GM19468 (cell line): ENCODE measurements around the gene DENND6B.

Source experiments
- ATAC-seq: cut with Tn5 transposase; IDR thresholded peaks from one replicate; pipeline ENCODE4 v1.9.1; 2021; ENCODE audit warnings: mild to moderate bottlenecking, moderate library complexity, moderate number of reproducible peaks; ENCODE audit not compliant: unreplicated experiment; ENCODE audit errors: extremely low read depth

Gene DENND6B

DNA sequence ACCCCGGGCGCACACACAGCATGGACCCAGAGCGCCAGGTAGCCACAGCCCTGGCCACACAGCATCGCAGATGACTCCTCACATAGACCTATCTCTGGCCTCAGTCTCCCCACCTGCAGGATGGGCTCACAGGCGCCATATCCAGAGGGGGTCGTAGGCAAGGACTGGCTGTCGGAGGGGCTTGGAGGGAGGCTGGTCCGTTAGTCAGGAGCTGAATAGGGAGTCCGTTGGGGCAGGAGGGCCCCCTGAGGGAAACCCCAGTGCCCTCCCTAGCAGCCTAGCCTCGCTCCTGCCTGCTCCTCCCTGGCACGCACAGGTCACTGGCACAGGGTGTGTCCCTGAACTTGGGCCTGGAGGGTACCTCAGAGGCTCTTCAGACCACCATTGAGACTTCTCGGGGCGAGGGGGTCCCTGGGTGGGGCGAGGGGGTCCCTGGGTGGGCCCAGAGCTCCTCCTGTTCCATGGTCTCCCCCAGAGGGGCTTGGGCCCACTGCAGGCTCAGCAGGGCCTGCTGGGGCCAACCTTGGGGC lies 21.4 kb downstream of the DENND6B start:
- no peak for ATAC-seq

- ATAC-seq: no peak
These were observed 22.1 kb downstream of the DENND6B start for GRCh38 chr22:50304528-50305392.

DNA sequence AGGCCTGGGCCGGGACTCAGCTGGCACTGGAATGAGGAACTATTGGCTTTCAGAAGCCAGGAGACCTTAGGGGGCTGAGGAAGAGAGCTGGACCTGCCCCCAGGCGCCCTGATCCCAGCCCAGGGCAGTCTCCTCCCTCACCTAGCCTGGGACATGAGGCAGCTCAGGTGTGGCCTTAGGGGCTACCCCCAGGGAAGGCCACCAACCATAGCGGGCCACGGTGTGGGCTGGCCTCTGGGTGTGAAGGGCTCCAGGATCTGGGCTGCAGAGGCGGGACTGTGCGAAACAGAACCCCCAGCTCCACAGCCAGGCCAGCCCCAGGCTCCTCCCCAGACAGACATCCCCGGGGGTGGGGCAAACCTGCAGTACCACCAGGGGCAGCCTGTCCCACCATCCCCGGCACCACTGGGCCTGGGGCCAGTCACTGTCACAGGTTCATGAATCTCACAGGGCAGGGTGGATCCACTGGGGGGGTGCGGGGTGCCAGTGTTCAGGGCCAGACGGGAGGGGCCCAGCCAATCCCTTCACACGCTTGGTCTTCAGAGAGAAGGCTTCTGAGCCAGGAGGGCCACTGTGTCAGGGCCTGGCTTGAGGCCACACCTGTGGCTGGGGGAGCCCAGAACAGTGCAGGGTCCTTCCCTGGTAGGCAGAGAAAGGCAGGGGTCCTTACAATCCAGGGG lies 22.8 kb downstream of the DENND6B start:
- no peak for ATAC-seq

- ATAC-seq: no peak
These were observed 23.3 kb downstream of the DENND6B start for GRCh38 chr22:50303515-50303847.

DNA sequence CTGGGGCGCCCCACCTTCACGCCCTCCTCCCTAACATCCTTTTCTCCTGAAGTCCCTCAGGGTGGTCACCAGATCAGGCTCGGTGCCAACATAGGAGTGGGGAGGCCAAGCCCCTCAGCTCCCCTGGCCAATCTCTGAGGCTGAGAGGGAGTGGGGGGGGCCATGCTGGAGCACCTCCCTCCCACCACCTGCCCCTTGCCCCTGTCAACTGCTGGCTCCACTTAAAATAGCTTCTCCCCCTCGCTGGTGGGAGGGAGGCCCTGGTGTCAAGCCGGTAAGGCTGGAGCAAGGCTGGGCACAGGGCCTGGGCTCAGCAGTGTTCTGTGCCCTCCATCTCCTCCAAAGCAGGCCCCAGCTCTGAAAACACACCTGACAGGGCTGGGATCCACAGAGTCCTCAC lies 24.2 kb downstream of the DENND6B start:
- no peak for ATAC-seq

- ATAC-seq: no peak
These were observed 24.7 kb downstream of the DENND6B start for GRCh38 chr22:50302041-50302541.

GRCh38 chr22:50301581-50301991 lies 25.2 kb downstream of the DENND6B start:
- ATAC-seq: no peak

GRCh38 chr22:50300620-50301257 lies 26.1 kb downstream of the DENND6B start:
- no peak for ATAC-seq

DNA sequence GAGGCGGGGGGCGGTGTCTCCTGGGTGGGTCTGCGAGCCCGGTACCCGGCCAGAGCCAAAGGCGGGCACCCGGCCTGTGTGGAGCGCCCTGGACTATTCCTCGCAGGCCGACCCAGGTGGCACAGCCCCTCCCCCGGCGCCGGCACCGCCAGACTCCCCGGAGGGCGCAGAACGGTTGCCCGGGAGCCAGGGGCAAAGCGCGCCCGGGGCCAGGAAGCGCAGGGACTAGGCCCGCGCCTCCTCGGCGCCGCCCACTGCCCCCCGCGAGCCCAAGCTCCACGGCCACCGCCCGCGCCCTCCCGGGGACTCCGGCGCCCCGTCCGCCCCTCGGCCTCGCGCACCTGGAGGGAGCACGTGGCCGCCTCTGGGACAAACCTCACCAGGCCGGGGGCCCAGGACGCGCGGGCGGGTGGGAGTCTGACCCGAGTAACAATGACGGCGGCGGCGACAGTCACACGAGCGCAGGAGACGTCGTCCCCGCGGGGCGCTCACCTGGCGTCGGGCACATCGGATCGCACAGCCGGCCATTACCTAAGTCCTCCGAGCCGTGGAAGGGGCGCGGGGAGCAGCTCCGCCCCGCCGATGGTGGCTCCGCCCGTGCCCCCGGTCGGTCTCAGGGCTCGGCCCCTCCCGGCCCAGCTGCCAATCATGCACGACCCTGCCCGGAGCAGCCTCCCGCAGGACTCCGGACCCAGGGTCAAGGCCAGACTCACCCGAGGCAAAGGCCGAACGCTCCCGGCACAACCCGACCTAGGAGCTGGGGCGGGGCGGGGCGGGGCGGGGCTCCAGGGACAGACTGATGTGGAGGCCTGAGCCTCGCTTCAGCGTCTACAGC lies 26.8 kb downstream of the DENND6B start:
- ATAC-seq: no peak

DNA sequence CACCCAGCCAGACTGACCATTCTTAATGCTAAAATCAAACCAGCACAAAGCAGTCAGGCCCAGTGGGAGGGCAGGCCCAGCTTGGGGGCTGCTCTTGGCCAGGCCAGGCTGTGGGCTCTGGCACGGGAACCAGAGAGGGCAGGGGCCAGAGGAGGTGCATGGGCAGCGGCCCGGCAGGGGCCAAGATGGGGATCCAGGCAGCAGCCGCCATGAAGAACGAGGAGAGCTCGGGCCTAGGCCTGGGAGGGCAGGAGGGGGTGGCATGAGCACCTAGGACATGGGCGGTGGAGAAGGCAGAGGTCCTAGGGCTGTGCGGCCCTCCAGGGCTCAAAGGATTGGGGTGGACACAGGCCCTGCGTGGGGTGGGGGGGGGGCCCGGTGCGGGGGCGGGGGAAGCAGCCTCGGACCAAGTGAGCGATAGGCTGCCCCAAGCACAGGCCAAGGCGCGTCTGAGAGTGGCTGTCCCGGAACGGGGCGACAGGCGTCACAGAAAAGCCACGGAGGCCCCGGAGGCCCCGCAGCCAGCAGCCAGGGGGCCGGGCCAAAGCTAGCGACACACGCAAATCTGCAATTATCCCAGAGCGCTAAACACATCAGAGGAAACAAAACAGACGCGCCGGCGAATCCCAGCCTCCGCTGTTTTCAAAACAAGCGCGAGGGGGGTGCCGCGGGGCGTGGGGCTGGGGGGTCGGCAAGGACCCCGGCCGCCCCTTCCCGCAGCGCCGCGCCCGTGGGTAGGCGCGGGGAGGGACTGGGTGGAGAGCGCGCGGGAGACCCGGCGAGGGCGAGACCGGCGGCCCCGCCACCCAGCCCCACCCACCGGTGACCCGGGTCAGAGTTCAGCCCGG lies 27.7 kb downstream of the DENND6B start:
- no peak for ATAC-seq

DNA sequence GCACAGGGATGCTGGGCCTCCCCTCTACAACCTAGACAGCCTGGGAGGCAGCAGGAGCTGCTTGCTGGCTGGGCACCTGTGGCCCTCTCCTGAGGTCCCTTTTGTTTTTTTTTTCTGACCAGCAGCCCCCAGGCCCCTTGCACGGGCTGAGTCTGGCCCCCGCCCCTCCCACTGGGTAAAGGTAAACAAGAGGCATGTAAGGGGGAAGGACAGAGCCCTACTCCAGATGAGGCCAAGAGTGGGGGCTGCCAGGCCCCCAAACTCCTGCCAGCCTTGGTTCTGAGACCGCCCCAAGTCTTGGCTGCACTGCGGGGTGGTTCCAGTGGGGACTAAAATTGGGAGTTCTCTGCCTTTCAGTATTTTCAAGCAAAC lies 28.6 kb downstream of the DENND6B start:
- no peak for ATAC-seq

DNA sequence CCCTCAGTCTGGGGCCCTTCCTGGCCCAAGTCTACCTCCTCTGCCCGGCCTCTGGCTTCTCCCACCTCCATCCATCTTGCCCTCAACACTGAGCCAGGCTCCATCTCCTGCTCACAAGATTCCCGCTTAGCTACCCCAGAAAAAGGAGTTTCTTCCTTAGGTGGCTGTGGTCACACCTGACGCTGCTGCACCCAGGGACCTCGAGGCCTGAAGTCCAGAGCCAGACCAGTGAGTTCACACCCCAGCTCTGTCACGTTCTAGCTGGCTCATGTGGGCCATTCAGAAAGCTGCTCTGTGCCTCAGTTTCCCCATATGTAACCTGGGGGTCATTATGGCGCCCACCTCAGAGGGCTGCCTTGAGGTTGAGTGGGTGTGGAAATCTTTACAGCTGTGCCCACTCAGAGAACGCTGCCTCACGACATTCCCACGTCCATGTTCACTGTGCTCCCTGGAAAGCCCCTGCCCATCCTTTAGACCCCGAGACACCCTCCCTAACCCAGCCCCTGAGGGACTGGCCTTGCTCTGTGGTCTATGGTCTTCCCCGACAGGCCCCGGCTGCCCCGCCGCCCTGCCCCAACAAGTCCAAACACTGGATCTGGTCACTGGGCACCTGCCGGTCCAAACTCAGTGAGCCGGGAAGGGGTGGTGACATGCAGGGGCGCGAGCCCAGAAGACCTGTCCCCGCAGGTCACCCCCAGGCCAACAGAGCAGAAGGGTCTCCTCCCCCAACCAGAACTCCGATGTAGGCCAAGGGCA lies 29.1 kb downstream of the DENND6B start:
- ATAC-seq: no peak

- ATAC-seq: no peak
These were observed 29.9 kb downstream of the DENND6B start for GRCh38 chr22:50296658-50297490.

GRCh38 chr22:50294319-50294656 lies 32.5 kb downstream of the DENND6B start:
- ATAC-seq: no peak

- no peak for ATAC-seq
These were observed 33.1 kb downstream of the DENND6B start for GRCh38 chr22:50293441-50294318.

GRCh38 chr22:50292643-50293440 lies 34.0 kb downstream of the DENND6B start:
- no peak for ATAC-seq
